A673 (cell line): ENCODE measurements around the gene ITPR3. TPM values are rescaled to one million over a fixed set of nuclear protein-coding genes. Genes with fewer than 3 reads are reported as not detected.

Experiments
- BruUV-seq: library from RNA; stranded (reverse); fragments of 400-500 nt; replicated peaks from 2 replicates; lab custom pipeline; 2021; lab: Mats Ljungman, UMichigan
- CTCF ChIA-PET: fragments of 300-600 bp; sonication (Branson Sonifier 250); formaldehyde crosslinking; loops from one replicate; lab custom pipeline; 2022; ENCODE audit warnings: antibody characterized with exemption; lab: Charles Lee
- POLR2A ChIA-PET: fragments of 300-600 bp; sonication (Branson Sonifier 250); formaldehyde crosslinking; loops from one replicate; lab custom pipeline; 2022; ENCODE audit warnings: antibody characterized with exemption; ENCODE audit not compliant: low non-redundant PET; lab: Charles Lee
- DNase-seq: peaks from one replicate; pipeline ENCODE4 v3.0.0-alpha.2; 2015; ENCODE audit warnings: low spot score
- H3K27ac ChIP-seq: fragments of 200-600 bp; sonication (generic); 2 replicates; pipeline ENCODE4 v1.5.1; 2016; ENCODE audit warnings: mixed run types, low read depth, mild to moderate bottlenecking, mixed read lengths, antibody characterized with exemption, low read length; ENCODE audit not compliant: poor library complexity, severe bottlenecking
- H3K27me3 ChIP-seq: fragments of 200-600 bp; sonication (generic); replicated peaks from 2 replicates; pipeline ENCODE4 v1.6.1; 2017; ENCODE audit warnings: mixed run types, low read depth, mild to moderate bottlenecking, mixed read lengths, antibody characterized with exemption, low read length; ENCODE audit not compliant: insufficient read depth, poor library complexity
- H3K36me3 ChIP-seq: fragments of 200-600 bp; sonication (generic); 2 replicates; pipeline ENCODE4 v1.6.1; 2016; ENCODE audit warnings: mixed run types, mild to moderate bottlenecking, mixed read lengths, antibody characterized with exemption, low read length; ENCODE audit not compliant: insufficient read depth, poor library complexity, severe bottlenecking
- H3K4me1 ChIP-seq: fragments of 200-600 bp; sonication (generic); 2 replicates; pipeline ENCODE4 v1.6.1; 2017; ENCODE audit warnings: mixed run types, mild to moderate bottlenecking, mixed read lengths, antibody characterized with exemption, low read length; ENCODE audit not compliant: insufficient read depth, poor library complexity, severe bottlenecking
- H3K4me3 ChIP-seq: fragments of 200-600 bp; sonication (generic); 2 replicates; pipeline ENCODE4 v1.5.1; 2016; ENCODE audit warnings: low read depth, mixed run types, mild to moderate bottlenecking, mixed read lengths, low read length; ENCODE audit not compliant: poor library complexity, severe bottlenecking
- H3K9me3 ChIP-seq: fragments of 200-600 bp; sonication (generic); 2 replicates; pipeline ENCODE4 v1.6.1; 2016; ENCODE audit warnings: mixed run types, low read depth, mild to moderate bottlenecking, mixed read lengths, antibody characterized with exemption, low read length; ENCODE audit not compliant: poor library complexity, severe bottlenecking
- EZH2 ChIP-seq: fragments of 200-600 bp; sonication (generic); IDR thresholded peaks from 2 replicates; pipeline ENCODE4 v1.6.1; 2017; ENCODE audit warnings: borderline replicate concordance, low read depth, mild to moderate bottlenecking, mixed read lengths, antibody characterized with exemption, low read length; ENCODE audit not compliant: poor library complexity, severe bottlenecking
- intact Hi-C: fragments of 100-400 bp; cut with micrococcal nuclease; formaldehyde crosslinking; loops from one replicate; pipeline ENCODE4 v1.10.0; 2022; ENCODE audit not compliant: unreplicated experiment
- total RNA-seq: library from RNA; stranded (reverse); gene quantifications from 2 replicates; pipeline ENCODE4 v1.2.3, GENCODE V29; 2021
- TF ChIP-seq, protein P1 (sequence below): fragments of 300-800, 200-600 bp; sonication (generic); conservative IDR thresholded peaks from 2 replicates; pipeline ENCODE4 v1.5.1; 2017; ENCODE audit warnings: low read depth, mild to moderate bottlenecking, antibody characterized with exemption, low read length, moderate library complexity, mixed read lengths

The ITPR3 gene
- total RNA-seq, 1 experiment from 2014 or later, result 27.8 TPM

GRCh38 chr6:33694977-33695376 is 73.9 kb downstream of the ITPR3 start:
- Histone ChIP-seq H3K27me3 (no peaks in the 10 kb centered on the region), H3K36me3 (peaks cover 64% of the 10 kb centered on the region), H3K27ac (peak overlapping the region; percentile 89), H3K4me1 (peaks cover 62% of the 10 kb centered on the region), H3K4me3 (no peak overlapping the region), H3K9me3 (no peaks in the 10 kb centered on the region)
- DNase-seq, result no peak
- POLR2A ChIA-PET, result no interaction called here
- no TSS peak for BruUV-seq
- intact Hi-C loops, result no loop called here
- CTCF ChIA-PET, result no interaction called here
- no peak for TF ChIP-seq EZH2
- TF ChIP-seq, protein P1, sequence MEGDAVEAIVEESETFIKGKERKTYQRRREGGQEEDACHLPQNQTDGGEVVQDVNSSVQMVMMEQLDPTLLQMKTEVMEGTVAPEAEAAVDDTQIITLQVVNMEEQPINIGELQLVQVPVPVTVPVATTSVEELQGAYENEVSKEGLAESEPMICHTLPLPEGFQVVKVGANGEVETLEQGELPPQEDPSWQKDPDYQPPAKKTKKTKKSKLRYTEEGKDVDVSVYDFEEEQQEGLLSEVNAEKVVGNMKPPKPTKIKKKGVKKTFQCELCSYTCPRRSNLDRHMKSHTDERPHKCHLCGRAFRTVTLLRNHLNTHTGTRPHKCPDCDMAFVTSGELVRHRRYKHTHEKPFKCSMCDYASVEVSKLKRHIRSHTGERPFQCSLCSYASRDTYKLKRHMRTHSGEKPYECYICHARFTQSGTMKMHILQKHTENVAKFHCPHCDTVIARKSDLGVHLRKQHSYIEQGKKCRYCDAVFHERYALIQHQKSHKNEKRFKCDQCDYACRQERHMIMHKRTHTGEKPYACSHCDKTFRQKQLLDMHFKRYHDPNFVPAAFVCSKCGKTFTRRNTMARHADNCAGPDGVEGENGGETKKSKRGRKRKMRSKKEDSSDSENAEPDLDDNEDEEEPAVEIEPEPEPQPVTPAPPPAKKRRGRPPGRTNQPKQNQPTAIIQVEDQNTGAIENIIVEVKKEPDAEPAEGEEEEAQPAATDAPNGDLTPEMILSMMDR, result no peak

GRCh38 chr6:33695451-33695887 is 74.3 kb downstream of the ITPR3 start:
- Histone ChIP-seq H3K27me3 (no peaks in the 10 kb centered on the region), H3K4me3 (no peak overlapping the region), H3K4me1 (peaks cover 64% of the 10 kb centered on the region), H3K27ac (peak overlapping the region; percentile 89), H3K36me3 (peaks cover 64% of the 10 kb centered on the region), H3K9me3 (no peaks in the 10 kb centered on the region)
- DNase-seq, result peak; percentile 85
- ChIA-PET POLR2A (no interaction called here), CTCF (no interaction called here)
- intact Hi-C loops, result no loop called here
- no peak for TF ChIP-seq EZH2
- TF ChIP-seq, protein P1, result no peak
- no TSS peak for BruUV-seq

GRCh38 chr6:33696076-33696475 is 75.0 kb downstream of the ITPR3 start:
- peaks cover 59% of the 10 kb centered on the region for H3K36me3 ChIP-seq
- TSS peak; percentile 56 for BruUV-seq
- peaks cover 64% of the 10 kb centered on the region for H3K4me1 ChIP-seq
- TF ChIP-seq, protein P1, result no peak
- TF ChIP-seq EZH2, result no peak
- POLR2A ChIA-PET, result no interaction called here
- no peaks in the 10 kb centered on the region for H3K9me3 ChIP-seq
- no peak overlapping the region for H3K4me3 ChIP-seq
- CTCF ChIA-PET, result no interaction called here
- H3K27me3 ChIP-seq, result no peaks in the 10 kb centered on the region
- H3K27ac ChIP-seq, result peak overlapping the region; percentile 89
- DNase-seq, result no peak
- intact Hi-C loops, result loop anchor here (2.0 kb wide), 1 partner anchor 75 kb away; the partner anchor contains the start of gene ITPR3
